Type B pancreatic cell (in vitro differentiated cells): ENCODE data around the gene ALKBH8. TPM values are rescaled to one million over a fixed set of nuclear protein-coding genes. Genes with fewer than 3 reads are reported as not detected.
"Not testable (repeated sequence)": the region's sequence is repeated elsewhere in the genome, so short reads cannot be mapped to it uniquely, and the experiment has no call there.

Source experiments
- DNase-seq: peaks from one replicate; pipeline ENCODE4 v3.0.0; 2021; ENCODE audit warnings: mixed read lengths; ENCODE audit not compliant: unreplicated experiment; ENCODE audit errors: extremely low spot score
- H3K27ac Mint-ChIP-seq: 2 replicates; pipeline ENCODE4 v1.8.0; 2021; ENCODE audit warnings: mild to moderate bottlenecking, mixed read lengths
- H3K27me3 Mint-ChIP-seq: 2 replicates; pipeline ENCODE4 v1.8.0; 2021; ENCODE audit warnings: mixed read lengths
- H3K36me3 Mint-ChIP-seq: 2 replicates; pipeline ENCODE4 v1.8.0; 2021; ENCODE audit warnings: mixed read lengths
- H3K4me1 Mint-ChIP-seq: one replicate; pipeline ENCODE4 v1.8.0; 2021; ENCODE audit warnings: mixed read lengths; ENCODE audit not compliant: unreplicated experiment
- H3K4me3 Mint-ChIP-seq: 2 replicates; pipeline ENCODE4 v1.8.0; 2021; ENCODE audit warnings: mild to moderate bottlenecking, mixed read lengths
- H3K9me3 Mint-ChIP-seq: 2 replicates; pipeline ENCODE4 v1.8.0; 2021; ENCODE audit warnings: mixed read lengths
- CTCF ChIP-seq: fragments of 200-600 bp; sonication (generic); conservative IDR thresholded peaks from 2 replicates; pipeline ENCODE4 v1.5.0; 2021; ENCODE audit warnings: antibody characterized with exemption, mild to moderate bottlenecking
- total RNA-seq: library from RNA; stranded (reverse); gene quantifications from 2 replicates; pipeline ENCODE4 v1.2.1, GENCODE V29; 2021; ENCODE audit warnings: low replicate concordance

The ALKBH8 gene
- total RNA-seq, 1 donor from 2014 or later, result 7.8 TPM

GRCh38 chr11:107472966-107473365 lies 92.6 kb downstream of the ALKBH8 start:
- H3K4me1 Mint-ChIP-seq, result no peaks in the 10 kb centered on the region
- no peaks in the 10 kb centered on the region for H3K36me3 Mint-ChIP-seq
- DNase-seq, result no peak
- H3K9me3 Mint-ChIP-seq, result no peaks in the 10 kb centered on the region
- H3K27me3 Mint-ChIP-seq, result peaks cover 40% of the 10 kb centered on the region
- no peak overlapping the region for H3K27ac Mint-ChIP-seq
- H3K4me3 Mint-ChIP-seq, result no peak overlapping the region
- TF ChIP-seq CTCF, result no peak

GRCh38 chr11:107468596-107468995 lies 96.9 kb downstream of the ALKBH8 start:
- Mint-ChIP-seq H3K4me1 (no peaks in the 10 kb centered on the region), H3K36me3 (no peaks in the 10 kb centered on the region), H3K27me3 (peaks cover 38% of the 10 kb centered on the region), H3K27ac (no peak overlapping the region), H3K9me3 (peaks cover 3% of the 10 kb centered on the region), H3K4me3 (no peak overlapping the region)
- DNase-seq, result no peak
- no peak for TF ChIP-seq CTCF

GRCh38 chr11:107467696-107468095 lies 97.8 kb downstream of the ALKBH8 start:
- H3K36me3 Mint-ChIP-seq, result no peaks in the 10 kb centered on the region
- peaks cover 47% of the 10 kb centered on the region for H3K27me3 Mint-ChIP-seq
- DNase-seq, result no peak
- no peaks in the 10 kb centered on the region for H3K4me1 Mint-ChIP-seq
- no peak overlapping the region for H3K4me3 Mint-ChIP-seq
- no peak overlapping the region for H3K27ac Mint-ChIP-seq
- no peak for TF ChIP-seq CTCF
- H3K9me3 Mint-ChIP-seq, result peaks cover 7% of the 10 kb centered on the region

- H3K9me3 Mint-ChIP-seq, DNase-seq, H3K27ac Mint-ChIP-seq, H3K36me3 Mint-ChIP-seq, H3K4me3 Mint-ChIP-seq, H3K4me1 Mint-ChIP-seq: not testable (repeated sequence)
- peaks cover 53% of the 10 kb centered on the region for H3K27me3 Mint-ChIP-seq
Observed at GRCh38 chr11:107466275-107466866, 99.2 kb downstream of the ALKBH8 start.

- Mint-ChIP-seq H3K36me3 (no peaks in the 10 kb centered on the region), H3K27ac (peak within 1 kb of the TSS; percentile 75), H3K27me3 (peaks cover 18% of the 10 kb centered on the region), H3K9me3 (no peaks in the 10 kb centered on the region), H3K4me1 (peaks cover 9% of the 10 kb centered on the region), H3K4me3 (peak within 1 kb of the TSS; percentile 90)
- peak; percentile 84 for DNase-seq
- peak; percentile 54 for TF ChIP-seq CTCF
Observed at GRCh38 chr11:107457558-107458271, 107.8 kb downstream of the ALKBH8 start, which contains the start of gene CWF19L2. Gene CWF19L2 (minus strand): TSS chr11:107457825. CDS start chr11:107457816, 9 bp downstream.

- no peaks in the 10 kb centered on the region for H3K36me3 Mint-ChIP-seq
- TF ChIP-seq CTCF, result no peak
- peak overlapping the region; percentile 75 for H3K27ac Mint-ChIP-seq
- H3K9me3 Mint-ChIP-seq, result no peaks in the 10 kb centered on the region
- peak overlapping the region; percentile 90 for H3K4me3 Mint-ChIP-seq
- no peak for DNase-seq
- H3K4me1 Mint-ChIP-seq, result peaks cover 9% of the 10 kb centered on the region
- peaks cover 12% of the 10 kb centered on the region for H3K27me3 Mint-ChIP-seq
Observed at GRCh38 chr11:107457205-107457557, 108.4 kb downstream of the ALKBH8 start.
